ENCODE data around the gene AP2A1.

DNA sequence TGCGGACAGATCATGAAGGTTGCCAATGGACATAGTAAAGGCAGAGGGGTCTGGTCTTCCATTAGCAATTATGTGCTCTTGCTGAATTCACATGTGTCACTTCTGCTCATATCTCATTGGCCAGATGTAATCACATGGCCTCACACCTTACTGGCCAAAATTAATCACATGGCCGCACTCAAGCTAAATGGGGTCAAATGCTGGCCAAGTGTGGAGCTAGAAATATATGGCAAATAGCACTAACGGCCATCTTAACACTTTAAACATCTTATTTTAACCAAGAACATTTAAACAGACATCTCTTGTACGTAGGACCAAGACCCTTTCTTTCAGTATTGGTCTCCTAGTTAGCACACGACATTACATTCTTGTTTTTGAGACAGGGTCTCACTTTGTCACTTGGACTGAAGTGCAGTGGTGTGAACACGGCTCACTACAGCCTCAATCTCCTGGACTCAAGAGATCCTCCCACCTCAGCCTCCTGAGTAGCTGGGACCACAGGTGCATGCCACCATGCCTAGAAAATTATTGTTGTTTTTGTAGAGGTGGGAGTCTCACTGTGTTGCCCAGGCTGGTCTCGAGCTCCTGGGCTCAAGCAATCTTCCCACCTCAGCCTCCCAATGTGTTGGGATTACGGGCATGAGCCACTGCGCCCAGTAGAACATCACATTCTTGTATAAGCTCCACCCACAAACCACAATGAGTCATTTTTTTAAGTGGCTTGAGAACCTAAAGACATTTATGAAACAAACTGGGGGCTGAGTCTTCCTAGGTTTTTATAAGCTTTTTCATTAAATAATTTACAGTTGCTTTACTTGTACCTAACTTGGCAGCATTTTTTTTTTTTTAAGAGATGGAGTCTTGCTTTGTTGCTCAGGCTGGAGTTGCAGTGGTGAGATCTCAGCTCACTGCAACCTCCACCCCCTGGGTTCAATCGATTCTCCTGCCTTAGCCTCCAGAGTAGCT, 81.2 kb downstream of the AP2A1 start:
- TF ChIP-seq, protein P1, sequence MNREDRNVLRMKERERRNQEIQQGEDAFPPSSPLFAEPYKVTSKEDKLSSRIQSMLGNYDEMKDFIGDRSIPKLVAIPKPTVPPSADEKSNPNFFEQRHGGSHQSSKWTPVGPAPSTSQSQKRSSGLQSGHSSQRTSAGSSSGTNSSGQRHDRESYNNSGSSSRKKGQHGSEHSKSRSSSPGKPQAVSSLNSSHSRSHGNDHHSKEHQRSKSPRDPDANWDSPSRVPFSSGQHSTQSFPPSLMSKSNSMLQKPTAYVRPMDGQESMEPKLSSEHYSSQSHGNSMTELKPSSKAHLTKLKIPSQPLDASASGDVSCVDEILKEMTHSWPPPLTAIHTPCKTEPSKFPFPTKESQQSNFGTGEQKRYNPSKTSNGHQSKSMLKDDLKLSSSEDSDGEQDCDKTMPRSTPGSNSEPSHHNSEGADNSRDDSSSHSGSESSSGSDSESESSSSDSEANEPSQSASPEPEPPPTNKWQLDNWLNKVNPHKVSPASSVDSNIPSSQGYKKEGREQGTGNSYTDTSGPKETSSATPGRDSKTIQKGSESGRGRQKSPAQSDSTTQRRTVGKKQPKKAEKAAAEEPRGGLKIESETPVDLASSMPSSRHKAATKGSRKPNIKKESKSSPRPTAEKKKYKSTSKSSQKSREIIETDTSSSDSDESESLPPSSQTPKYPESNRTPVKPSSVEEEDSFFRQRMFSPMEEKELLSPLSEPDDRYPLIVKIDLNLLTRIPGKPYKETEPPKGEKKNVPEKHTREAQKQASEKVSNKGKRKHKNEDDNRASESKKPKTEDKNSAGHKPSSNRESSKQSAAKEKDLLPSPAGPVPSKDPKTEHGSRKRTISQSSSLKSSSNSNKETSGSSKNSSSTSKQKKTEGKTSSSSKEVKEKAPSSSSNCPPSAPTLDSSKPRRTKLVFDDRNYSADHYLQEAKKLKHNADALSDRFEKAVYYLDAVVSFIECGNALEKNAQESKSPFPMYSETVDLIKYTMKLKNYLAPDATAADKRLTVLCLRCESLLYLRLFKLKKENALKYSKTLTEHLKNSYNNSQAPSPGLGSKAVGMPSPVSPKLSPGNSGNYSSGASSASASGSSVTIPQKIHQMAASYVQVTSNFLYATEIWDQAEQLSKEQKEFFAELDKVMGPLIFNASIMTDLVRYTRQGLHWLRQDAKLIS (CRISPR knock-in tag; IDR thresholded peaks at IDR 0.05; ENCODE audit: borderline replicate concordance) = no peak
- TF ChIP-seq, protein P2, sequence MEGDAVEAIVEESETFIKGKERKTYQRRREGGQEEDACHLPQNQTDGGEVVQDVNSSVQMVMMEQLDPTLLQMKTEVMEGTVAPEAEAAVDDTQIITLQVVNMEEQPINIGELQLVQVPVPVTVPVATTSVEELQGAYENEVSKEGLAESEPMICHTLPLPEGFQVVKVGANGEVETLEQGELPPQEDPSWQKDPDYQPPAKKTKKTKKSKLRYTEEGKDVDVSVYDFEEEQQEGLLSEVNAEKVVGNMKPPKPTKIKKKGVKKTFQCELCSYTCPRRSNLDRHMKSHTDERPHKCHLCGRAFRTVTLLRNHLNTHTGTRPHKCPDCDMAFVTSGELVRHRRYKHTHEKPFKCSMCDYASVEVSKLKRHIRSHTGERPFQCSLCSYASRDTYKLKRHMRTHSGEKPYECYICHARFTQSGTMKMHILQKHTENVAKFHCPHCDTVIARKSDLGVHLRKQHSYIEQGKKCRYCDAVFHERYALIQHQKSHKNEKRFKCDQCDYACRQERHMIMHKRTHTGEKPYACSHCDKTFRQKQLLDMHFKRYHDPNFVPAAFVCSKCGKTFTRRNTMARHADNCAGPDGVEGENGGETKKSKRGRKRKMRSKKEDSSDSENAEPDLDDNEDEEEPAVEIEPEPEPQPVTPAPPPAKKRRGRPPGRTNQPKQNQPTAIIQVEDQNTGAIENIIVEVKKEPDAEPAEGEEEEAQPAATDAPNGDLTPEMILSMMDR (IDR thresholded peaks at IDR 0.05) = no peak
- TF ChIP-seq, protein P3, sequence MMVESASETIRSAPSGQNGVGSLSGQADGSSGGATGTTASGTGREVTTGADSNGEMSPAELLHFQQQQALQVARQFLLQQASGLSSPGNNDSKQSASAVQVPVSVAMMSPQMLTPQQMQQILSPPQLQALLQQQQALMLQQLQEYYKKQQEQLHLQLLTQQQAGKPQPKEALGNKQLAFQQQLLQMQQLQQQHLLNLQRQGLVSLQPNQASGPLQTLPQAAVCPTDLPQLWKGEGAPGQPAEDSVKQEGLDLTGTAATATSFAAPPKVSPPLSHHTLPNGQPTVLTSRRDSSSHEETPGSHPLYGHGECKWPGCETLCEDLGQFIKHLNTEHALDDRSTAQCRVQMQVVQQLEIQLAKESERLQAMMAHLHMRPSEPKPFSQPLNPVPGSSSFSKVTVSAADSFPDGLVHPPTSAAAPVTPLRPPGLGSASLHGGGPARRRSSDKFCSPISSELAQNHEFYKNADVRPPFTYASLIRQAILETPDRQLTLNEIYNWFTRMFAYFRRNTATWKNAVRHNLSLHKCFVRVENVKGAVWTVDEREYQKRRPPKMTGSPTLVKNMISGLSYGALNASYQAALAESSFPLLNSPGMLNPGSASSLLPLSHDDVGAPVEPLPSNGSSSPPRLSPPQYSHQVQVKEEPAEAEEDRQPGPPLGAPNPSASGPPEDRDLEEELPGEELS (CRISPR knock-in tag; IDR thresholded peaks at IDR 0.05) = no peak
- TF ChIP-seq RELA (CRISPR knock-in tag; IDR thresholded peaks at IDR 0.05; ENCODE audit: borderline replicate concordance) (no peak), NR2C2 (CRISPR knock-in tag; IDR thresholded peaks at IDR 0.05) (no peak), ZNF232 (CRISPR knock-in tag; IDR thresholded peaks at IDR 0.05) (no peak), MXD4 (CRISPR knock-in tag; IDR thresholded peaks at IDR 0.05; ENCODE audit: borderline replicate concordance) (no peak)
- TF ChIP-seq, protein P4, sequence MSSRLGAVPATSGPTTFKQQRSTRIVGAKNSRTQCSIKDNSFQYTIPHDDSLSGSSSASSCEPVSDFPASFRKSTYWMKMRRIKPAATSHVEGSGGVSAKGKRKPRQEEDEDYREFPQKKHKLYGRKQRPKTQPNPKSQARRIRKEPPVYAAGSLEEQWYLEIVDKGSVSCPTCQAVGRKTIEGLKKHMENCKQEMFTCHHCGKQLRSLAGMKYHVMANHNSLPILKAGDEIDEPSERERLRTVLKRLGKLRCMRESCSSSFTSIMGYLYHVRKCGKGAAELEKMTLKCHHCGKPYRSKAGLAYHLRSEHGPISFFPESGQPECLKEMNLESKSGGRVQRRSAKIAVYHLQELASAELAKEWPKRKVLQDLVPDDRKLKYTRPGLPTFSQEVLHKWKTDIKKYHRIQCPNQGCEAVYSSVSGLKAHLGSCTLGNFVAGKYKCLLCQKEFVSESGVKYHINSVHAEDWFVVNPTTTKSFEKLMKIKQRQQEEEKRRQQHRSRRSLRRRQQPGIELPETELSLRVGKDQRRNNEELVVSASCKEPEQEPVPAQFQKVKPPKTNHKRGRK (CRISPR knock-in tag; IDR thresholded peaks at IDR 0.05; ENCODE audit: borderline replicate concordance) = no peak
- TF ChIP-seq, protein P5, sequence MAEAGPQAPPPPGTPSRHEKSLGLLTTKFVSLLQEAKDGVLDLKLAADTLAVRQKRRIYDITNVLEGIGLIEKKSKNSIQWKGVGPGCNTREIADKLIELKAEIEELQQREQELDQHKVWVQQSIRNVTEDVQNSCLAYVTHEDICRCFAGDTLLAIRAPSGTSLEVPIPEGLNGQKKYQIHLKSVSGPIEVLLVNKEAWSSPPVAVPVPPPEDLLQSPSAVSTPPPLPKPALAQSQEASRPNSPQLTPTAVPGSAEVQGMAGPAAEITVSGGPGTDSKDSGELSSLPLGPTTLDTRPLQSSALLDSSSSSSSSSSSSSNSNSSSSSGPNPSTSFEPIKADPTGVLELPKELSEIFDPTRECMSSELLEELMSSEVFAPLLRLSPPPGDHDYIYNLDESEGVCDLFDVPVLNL (CRISPR knock-in tag; IDR thresholded peaks at IDR 0.05; ENCODE audit: borderline replicate concordance, low read depth) = no peak
- TF ChIP-seq, protein P6, sequence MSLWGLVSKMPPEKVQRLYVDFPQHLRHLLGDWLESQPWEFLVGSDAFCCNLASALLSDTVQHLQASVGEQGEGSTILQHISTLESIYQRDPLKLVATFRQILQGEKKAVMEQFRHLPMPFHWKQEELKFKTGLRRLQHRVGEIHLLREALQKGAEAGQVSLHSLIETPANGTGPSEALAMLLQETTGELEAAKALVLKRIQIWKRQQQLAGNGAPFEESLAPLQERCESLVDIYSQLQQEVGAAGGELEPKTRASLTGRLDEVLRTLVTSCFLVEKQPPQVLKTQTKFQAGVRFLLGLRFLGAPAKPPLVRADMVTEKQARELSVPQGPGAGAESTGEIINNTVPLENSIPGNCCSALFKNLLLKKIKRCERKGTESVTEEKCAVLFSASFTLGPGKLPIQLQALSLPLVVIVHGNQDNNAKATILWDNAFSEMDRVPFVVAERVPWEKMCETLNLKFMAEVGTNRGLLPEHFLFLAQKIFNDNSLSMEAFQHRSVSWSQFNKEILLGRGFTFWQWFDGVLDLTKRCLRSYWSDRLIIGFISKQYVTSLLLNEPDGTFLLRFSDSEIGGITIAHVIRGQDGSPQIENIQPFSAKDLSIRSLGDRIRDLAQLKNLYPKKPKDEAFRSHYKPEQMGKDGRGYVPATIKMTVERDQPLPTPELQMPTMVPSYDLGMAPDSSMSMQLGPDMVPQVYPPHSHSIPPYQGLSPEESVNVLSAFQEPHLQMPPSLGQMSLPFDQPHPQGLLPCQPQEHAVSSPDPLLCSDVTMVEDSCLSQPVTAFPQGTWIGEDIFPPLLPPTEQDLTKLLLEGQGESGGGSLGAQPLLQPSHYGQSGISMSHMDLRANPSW (CRISPR knock-in tag; conservative IDR thresholded peaks at IDR 0.05; ENCODE audit: low read depth) = no peak
- TF ChIP-seq, protein P7, sequence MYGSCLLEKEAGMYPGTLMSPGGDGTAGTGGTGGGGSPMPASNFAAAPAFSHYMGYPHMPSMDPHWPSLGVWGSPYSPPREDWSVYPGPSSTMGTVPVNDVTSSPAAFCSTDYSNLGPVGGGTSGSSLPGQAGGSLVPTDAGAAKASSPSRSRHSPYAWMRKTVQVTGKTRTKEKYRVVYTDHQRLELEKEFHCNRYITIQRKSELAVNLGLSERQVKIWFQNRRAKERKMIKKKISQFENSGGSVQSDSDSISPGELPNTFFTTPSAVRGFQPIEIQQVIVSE (CRISPR knock-in tag; IDR thresholded peaks at IDR 0.05; ENCODE audit: borderline replicate concordance) = no peak
